ENCODE results near the gene CRABP2. TPM values are rescaled to one million over a fixed set of nuclear protein-coding genes. Genes with fewer than 3 reads are reported as not detected.

The CRABP2 gene
- total RNA-seq, 1 donor from 2014 or later, result 606 TPM

DNA sequence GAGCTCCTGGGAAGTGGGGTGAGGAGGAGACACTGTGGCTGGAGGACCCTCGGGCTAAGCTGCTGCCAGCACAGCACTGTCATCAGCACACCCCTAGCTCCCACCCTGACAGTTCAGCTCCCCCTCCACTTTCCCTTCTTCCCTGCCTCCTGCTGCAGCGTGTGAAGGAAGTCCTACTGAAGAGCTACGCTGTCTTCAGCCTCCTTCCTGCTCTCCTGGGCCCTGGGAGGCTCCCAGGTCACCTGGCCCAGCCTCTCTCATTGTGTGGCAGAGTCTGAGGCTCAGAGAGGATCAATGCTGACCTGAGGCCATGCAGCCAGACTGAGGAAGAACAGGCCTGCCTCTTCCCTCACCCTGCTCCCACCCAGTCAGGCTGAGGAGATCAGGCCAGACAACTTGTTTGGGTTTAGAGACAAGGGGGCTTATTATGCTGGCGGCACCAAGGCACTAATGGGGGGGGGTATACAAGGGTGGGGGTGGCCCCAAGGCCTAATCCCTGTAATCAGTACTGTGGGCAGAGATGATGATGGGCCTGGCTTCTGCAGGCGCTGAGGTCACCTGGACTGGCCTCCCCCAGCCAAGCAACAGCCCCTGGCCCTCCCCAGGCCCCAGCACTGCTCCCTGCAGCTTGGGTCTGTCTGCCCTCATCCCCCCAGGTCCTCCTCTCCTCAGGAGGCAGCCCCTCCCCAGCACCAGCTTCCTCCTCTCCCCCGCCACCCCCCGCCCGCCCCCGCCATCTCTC is 37.2 kb downstream of the CRABP2 start:
- no peak for DNase-seq (ENCODE audit: low read depth, low spot score)
- H3K4me1 Mint-ChIP-seq, result peaks cover 91% of the 10 kb centered on the region
- H3K27ac Mint-ChIP-seq (ENCODE audit: unreplicated experiment), result peak overlapping the region; percentile 94
- H3K36me3 Mint-ChIP-seq (ENCODE audit: low read depth), result peaks cover 24% of the 10 kb centered on the region
- no peaks in the 10 kb centered on the region for H3K9me3 Mint-ChIP-seq
- peaks cover 40% of the 10 kb centered on the region for H3K27me3 Mint-ChIP-seq (ENCODE audit: low read depth)
- TF ChIP-seq, protein P1, sequence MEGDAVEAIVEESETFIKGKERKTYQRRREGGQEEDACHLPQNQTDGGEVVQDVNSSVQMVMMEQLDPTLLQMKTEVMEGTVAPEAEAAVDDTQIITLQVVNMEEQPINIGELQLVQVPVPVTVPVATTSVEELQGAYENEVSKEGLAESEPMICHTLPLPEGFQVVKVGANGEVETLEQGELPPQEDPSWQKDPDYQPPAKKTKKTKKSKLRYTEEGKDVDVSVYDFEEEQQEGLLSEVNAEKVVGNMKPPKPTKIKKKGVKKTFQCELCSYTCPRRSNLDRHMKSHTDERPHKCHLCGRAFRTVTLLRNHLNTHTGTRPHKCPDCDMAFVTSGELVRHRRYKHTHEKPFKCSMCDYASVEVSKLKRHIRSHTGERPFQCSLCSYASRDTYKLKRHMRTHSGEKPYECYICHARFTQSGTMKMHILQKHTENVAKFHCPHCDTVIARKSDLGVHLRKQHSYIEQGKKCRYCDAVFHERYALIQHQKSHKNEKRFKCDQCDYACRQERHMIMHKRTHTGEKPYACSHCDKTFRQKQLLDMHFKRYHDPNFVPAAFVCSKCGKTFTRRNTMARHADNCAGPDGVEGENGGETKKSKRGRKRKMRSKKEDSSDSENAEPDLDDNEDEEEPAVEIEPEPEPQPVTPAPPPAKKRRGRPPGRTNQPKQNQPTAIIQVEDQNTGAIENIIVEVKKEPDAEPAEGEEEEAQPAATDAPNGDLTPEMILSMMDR (conservative IDR thresholded peaks at IDR 0.05), result no peak
- H3K4me3 Mint-ChIP-seq, result peak overlapping the region; percentile 86

DNA sequence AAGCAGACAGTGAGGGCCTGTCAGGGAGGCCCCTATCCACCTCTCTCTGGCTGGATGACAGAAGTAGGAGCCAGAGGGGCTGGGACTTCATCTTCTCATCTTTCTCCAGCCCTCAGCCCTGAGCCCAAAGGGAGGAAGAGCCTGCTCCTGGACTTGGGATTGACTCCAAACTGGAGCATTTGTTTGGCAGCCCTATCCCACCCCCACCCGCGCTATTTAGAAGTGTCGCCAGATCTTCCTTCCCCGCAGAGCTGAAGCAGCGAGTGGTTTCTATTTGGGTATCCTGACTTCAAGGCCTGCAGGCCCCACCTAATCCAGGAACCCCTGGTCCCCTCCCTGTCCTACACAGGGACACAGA is 37.8 kb downstream of the CRABP2 start:
- Mint-ChIP-seq H3K4me1 (peaks cover 92% of the 10 kb centered on the region), H3K36me3 (ENCODE audit: low read depth) (peaks cover 20% of the 10 kb centered on the region), H3K4me3 (peak overlapping the region; percentile 86), H3K9me3 (no peaks in the 10 kb centered on the region), H3K27me3 (ENCODE audit: low read depth) (peaks cover 40% of the 10 kb centered on the region), H3K27ac (ENCODE audit: unreplicated experiment) (no peak overlapping the region)
- TF ChIP-seq, protein P1 (conservative IDR thresholded peaks at IDR 0.05), result no peak
- DNase-seq (ENCODE audit: low read depth, low spot score), result no peak

DNA sequence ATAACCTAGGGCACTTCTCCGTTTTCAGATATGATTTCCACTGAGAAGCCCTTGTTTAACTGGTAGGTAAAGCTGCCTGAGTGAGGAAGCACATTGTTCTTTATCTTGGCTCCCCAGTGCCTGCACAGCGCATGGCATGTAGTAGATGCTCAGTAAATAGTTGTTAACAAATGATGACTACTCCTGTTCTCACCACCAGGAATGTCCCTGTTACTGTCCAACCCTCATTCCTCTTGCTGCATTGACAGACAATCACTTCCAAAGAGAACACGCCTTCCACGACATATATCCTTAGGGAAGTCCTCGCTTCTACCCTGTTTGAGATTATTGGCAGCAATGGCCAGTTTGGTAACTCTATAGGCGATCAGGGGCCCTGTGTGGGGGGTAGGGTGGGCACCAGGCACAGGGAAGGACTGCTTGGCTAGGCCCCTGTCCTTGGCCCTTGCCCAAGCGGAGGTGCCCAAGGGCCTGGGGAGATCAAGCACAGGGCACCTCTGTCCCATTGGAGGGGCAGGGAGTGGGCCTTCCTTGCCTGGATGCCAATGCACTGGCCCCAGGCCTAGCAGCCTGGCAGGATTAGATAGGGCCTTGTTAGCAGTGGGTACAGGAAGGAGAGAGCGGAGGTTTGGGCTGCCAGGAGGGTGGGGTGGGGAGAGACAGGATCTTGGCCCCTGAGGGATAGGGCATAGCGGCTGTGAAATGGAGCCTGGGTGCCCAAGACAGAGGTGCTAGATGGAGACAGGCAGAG is 38.3 kb downstream of the CRABP2 start:
- Mint-ChIP-seq H3K27ac (ENCODE audit: unreplicated experiment) (peak overlapping the region; percentile 60), H3K36me3 (ENCODE audit: low read depth) (peaks cover 14% of the 10 kb centered on the region), H3K27me3 (ENCODE audit: low read depth) (peaks cover 40% of the 10 kb centered on the region), H3K4me3 (peak overlapping the region; percentile 86), H3K4me1 (peaks cover 92% of the 10 kb centered on the region), H3K9me3 (no peaks in the 10 kb centered on the region)
- DNase-seq (ENCODE audit: low read depth, low spot score), result no peak
- TF ChIP-seq, protein P1 (conservative IDR thresholded peaks at IDR 0.05), result no peak

DNA sequence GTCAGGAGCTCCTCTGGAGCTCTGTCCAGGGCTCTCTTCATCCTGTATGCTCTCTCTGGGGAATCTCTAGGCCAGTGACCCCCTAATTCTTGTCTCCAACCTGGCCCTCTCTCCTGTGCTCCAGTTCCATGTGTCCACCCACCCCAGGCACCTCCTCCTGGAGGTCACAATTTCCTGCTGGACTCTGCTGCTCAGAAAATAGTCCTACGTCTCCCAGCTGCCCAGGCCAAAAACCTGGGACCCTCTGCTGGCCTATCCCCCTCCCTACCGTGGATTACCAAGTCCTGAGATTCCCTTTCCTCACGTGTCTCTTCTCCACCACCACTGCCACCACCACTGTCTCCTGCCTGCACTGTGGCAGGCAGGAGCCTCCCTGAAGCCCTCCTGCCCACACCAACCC is 39.8 kb downstream of the CRABP2 start:
- H3K36me3 Mint-ChIP-seq (ENCODE audit: low read depth), result peaks cover 3% of the 10 kb centered on the region
- no peak for DNase-seq (ENCODE audit: low read depth, low spot score)
- H3K9me3 Mint-ChIP-seq, result no peaks in the 10 kb centered on the region
- peaks cover 40% of the 10 kb centered on the region for H3K27me3 Mint-ChIP-seq (ENCODE audit: low read depth)
- H3K4me1 Mint-ChIP-seq, result peaks cover 95% of the 10 kb centered on the region
- TF ChIP-seq, protein P1 (conservative IDR thresholded peaks at IDR 0.05), result no peak
- H3K27ac Mint-ChIP-seq (ENCODE audit: unreplicated experiment), result peak overlapping the region; percentile 85
- H3K4me3 Mint-ChIP-seq, result peak overlapping the region; percentile 66

DNA sequence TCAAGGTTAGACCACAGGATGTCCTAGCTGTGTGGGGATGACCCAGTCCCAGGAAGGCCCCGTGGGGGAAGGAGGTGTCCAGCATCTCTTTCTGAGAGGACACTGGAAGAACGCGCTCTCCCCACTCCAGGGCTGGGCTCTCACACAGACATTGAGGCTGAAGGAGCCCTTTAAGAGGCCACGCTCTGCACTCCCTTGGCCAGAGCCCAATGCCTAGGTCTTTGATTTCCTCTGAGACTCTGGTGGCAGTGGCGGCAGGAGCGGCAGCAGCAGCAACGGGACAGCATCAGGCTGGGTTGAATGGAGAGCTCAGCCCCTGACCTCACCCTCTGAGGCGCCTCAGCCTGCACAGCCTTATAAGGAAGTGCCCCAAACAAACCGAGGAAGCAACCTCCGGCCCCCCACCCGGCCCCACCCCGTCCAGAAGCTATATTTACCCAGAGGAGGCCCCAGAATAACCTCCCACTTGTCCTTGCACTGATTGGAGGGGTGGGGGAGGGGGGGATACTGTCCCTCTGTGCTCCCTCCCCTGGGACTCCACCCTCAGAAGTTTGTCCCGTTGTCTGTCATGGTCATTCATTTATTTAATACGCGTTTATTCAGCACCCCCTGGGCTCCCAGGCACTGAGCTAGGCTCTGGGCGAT is 40.5 kb downstream of the CRABP2 start:
- Mint-ChIP-seq H3K9me3 (no peaks in the 10 kb centered on the region), H3K27ac (ENCODE audit: unreplicated experiment) (peak overlapping the region; percentile 99), H3K36me3 (ENCODE audit: low read depth) (peaks cover 3% of the 10 kb centered on the region), H3K27me3 (ENCODE audit: low read depth) (peaks cover 45% of the 10 kb centered on the region), H3K4me1 (peaks cover 98% of the 10 kb centered on the region), H3K4me3 (peak overlapping the region; percentile 66)
- peak; percentile 46 for DNase-seq (ENCODE audit: low read depth, low spot score)
- TF ChIP-seq, protein P1 (conservative IDR thresholded peaks at IDR 0.05), result no peak
